Type B pancreatic cell (in vitro differentiated cells): Measurements from ENCODE around the gene CCDC112. TPM values are rescaled to one million over a fixed set of nuclear protein-coding genes. Genes with fewer than 3 reads are reported as not detected.

Experiments
- DNase-seq: peaks from one replicate; pipeline ENCODE4 v3.0.0; 2021; ENCODE audit warnings: mixed read lengths; ENCODE audit not compliant: unreplicated experiment; ENCODE audit errors: extremely low spot score
- H3K27ac Mint-ChIP-seq: 2 replicates; pipeline ENCODE4 v1.8.0; 2021; ENCODE audit warnings: mild to moderate bottlenecking, mixed read lengths
- H3K27me3 Mint-ChIP-seq: 2 replicates; pipeline ENCODE4 v1.8.0; 2021; ENCODE audit warnings: mixed read lengths
- H3K36me3 Mint-ChIP-seq: 2 replicates; pipeline ENCODE4 v1.8.0; 2021; ENCODE audit warnings: mixed read lengths
- H3K4me1 Mint-ChIP-seq: one replicate; pipeline ENCODE4 v1.8.0; 2021; ENCODE audit warnings: mixed read lengths; ENCODE audit not compliant: unreplicated experiment
- H3K4me3 Mint-ChIP-seq: 2 replicates; pipeline ENCODE4 v1.8.0; 2021; ENCODE audit warnings: mild to moderate bottlenecking, mixed read lengths
- H3K9me3 Mint-ChIP-seq: 2 replicates; pipeline ENCODE4 v1.8.0; 2021; ENCODE audit warnings: mixed read lengths
- total RNA-seq: library from RNA; stranded (reverse); gene quantifications from 2 replicates; pipeline ENCODE4 v1.2.1, GENCODE V29; 2021; ENCODE audit warnings: low replicate concordance
- TF ChIP-seq, protein P1 (sequence below): fragments of 200-600 bp; sonication (generic); conservative IDR thresholded peaks from 2 replicates; pipeline ENCODE4 v1.5.0; 2021; ENCODE audit warnings: antibody characterized with exemption, mild to moderate bottlenecking

The CCDC112 gene
- total RNA-seq, 1 donor from 2014 or later = 7.2 TPM

DNA sequence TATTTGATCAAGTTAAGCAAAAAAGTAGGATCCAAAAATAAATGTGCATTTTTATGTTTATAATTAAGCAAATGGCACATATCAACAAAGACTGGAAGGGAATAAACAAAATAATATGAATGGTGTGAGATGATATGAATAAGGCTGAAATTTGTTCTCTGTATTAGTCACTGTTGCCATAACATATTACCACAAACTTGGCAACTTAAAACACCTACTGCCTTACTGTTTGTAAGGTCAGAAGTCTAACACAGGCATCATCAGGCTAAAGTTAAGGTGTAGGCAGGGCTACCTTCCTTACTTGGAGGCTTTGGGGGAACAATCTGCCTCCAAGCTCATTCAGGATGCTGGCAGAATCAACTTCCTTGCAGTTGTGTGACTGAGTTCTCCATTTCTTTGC lies 53.0 kb downstream of the CCDC112 start:
- Mint-ChIP-seq H3K36me3 (peaks cover 11% of the 10 kb centered on the region), H3K4me3 (no peak overlapping the region), H3K27ac (no peak overlapping the region)

DNA sequence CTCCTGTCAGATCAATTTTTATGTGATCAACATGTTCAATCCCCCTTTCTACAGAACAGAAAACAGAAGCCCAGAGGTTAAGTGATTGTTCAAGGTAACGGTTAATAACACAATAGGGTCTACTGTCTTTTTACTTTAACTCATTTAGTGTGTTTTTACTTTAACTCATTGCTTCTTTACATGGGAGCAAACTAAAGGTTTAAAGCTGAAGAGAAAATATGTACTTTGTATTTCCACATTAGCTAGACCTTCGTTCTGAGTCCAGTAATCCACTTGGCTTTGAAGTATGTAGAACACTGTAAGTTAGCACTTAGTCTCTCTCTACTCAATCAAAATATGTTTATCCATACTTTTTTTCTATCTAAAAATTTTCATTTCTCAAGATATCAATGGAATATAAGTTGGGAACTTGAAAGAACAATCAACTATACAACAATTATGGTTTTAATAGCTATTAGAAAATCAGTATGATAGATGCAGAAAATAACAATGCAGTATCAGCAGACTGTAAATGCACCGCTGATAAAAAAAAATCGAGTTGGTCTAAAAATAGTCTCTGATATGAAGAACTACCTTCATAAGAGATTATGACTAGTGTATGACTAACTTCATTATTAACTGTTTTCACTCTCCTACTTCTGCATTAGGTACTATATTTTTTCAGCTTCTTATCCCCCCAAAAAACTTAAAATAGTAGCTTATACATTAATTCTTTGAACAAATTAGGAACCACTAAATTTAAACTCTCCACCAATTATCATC lies 54.4 kb downstream of the CCDC112 start:
- Mint-ChIP-seq H3K9me3 (no peaks in the 10 kb centered on the region), H3K27me3 (no peaks in the 10 kb centered on the region), H3K36me3 (peaks cover 14% of the 10 kb centered on the region), H3K4me1 (no peaks in the 10 kb centered on the region), H3K27ac (no peak overlapping the region), H3K4me3 (no peak overlapping the region)
- no peak for DNase-seq
- TF ChIP-seq, protein P1, sequence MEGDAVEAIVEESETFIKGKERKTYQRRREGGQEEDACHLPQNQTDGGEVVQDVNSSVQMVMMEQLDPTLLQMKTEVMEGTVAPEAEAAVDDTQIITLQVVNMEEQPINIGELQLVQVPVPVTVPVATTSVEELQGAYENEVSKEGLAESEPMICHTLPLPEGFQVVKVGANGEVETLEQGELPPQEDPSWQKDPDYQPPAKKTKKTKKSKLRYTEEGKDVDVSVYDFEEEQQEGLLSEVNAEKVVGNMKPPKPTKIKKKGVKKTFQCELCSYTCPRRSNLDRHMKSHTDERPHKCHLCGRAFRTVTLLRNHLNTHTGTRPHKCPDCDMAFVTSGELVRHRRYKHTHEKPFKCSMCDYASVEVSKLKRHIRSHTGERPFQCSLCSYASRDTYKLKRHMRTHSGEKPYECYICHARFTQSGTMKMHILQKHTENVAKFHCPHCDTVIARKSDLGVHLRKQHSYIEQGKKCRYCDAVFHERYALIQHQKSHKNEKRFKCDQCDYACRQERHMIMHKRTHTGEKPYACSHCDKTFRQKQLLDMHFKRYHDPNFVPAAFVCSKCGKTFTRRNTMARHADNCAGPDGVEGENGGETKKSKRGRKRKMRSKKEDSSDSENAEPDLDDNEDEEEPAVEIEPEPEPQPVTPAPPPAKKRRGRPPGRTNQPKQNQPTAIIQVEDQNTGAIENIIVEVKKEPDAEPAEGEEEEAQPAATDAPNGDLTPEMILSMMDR = no peak

More for the DNA sequence above, 53.0 kb downstream of the CCDC112 start:
- H3K9me3 Mint-ChIP-seq = no peaks in the 10 kb centered on the region
- H3K27me3 Mint-ChIP-seq = no peaks in the 10 kb centered on the region
- TF ChIP-seq, protein P1 = no peak
- no peaks in the 10 kb centered on the region for H3K4me1 Mint-ChIP-seq
- no peak for DNase-seq

DNA sequence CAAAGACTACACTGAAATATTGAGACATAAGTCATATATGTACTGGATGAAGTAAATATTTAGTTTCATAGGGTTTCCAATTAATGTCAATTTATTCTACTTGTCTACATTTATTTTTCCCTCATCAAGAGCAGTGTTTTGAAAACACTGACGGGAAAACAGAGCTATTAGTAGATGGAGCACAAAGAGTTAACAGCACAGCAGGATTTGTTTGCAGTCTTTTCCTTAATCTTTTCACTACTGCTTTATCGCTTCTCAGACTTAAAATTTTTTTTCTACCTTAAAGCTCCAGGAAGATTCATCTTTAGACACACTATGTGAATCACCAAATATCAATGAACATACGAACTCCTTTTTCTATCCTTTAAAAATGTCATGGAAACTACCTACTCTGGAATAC lies 59.4 kb downstream of the CCDC112 start:
- TF ChIP-seq, protein P1 = no peak
- Mint-ChIP-seq H3K27ac (no peak overlapping the region), H3K4me3 (no peak overlapping the region), H3K27me3 (no peaks in the 10 kb centered on the region), H3K36me3 (peaks cover 21% of the 10 kb centered on the region), H3K9me3 (no peaks in the 10 kb centered on the region), H3K4me1 (no peaks in the 10 kb centered on the region)
- no peak for DNase-seq

DNA sequence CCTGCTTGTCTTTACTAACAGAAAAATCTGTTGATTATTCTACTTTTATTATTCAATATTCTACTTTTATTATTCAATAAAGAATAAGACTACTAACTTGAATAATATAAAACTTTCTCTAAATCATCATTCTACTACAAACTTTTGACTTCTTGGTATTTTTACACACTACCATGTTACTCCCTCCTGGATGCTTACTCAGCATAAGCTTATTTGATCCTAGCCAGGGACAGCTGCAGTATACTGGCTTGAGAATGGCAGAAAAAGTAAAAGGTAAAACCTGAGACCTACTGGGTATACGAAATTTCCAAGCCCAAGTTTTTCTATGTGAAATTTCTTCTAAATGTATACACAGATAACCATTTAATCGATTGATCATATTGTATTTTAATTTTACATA lies 59.9 kb downstream of the CCDC112 start:
- Mint-ChIP-seq H3K4me1 (no peaks in the 10 kb centered on the region), H3K9me3 (no peaks in the 10 kb centered on the region), H3K4me3 (no peak overlapping the region), H3K27me3 (no peaks in the 10 kb centered on the region), H3K36me3 (peaks cover 21% of the 10 kb centered on the region), H3K27ac (no peak overlapping the region)
- TF ChIP-seq, protein P1 = no peak
- no peak for DNase-seq

DNA sequence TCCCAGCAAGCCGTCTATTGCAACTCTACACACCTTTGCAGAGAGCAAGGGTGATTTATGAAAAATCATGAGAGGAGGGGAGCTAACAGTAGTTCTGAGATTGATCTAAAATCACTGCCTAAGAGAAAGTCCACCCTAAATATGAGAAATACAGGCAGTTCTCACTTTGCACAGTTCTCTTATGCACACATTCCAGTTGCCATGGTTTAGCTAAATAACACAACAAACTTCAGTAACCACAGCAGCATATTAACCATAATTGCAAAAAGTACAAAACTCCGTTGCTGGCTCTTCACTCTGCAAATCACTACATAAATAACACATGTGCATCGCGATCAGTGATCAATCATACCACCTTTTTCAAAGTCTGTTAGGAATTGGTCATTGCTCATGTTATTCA lies 64.9 kb downstream of the CCDC112 start:
- TF ChIP-seq, protein P1 = no peak
- peaks cover 23% of the 10 kb centered on the region for H3K36me3 Mint-ChIP-seq
- H3K27ac Mint-ChIP-seq = no peak overlapping the region
- H3K4me1 Mint-ChIP-seq = no peaks in the 10 kb centered on the region
- no peak overlapping the region for H3K4me3 Mint-ChIP-seq
- no peak for DNase-seq
- no peaks in the 10 kb centered on the region for H3K27me3 Mint-ChIP-seq
- no peaks in the 10 kb centered on the region for H3K9me3 Mint-ChIP-seq
